Measurements from ENCODE around the gene RASSF4.
"Not testable (repeated sequence)": the region's sequence is repeated elsewhere in the genome, so short reads cannot be mapped to it uniquely, and the experiment has no call there.

Gene RASSF4

DNA sequence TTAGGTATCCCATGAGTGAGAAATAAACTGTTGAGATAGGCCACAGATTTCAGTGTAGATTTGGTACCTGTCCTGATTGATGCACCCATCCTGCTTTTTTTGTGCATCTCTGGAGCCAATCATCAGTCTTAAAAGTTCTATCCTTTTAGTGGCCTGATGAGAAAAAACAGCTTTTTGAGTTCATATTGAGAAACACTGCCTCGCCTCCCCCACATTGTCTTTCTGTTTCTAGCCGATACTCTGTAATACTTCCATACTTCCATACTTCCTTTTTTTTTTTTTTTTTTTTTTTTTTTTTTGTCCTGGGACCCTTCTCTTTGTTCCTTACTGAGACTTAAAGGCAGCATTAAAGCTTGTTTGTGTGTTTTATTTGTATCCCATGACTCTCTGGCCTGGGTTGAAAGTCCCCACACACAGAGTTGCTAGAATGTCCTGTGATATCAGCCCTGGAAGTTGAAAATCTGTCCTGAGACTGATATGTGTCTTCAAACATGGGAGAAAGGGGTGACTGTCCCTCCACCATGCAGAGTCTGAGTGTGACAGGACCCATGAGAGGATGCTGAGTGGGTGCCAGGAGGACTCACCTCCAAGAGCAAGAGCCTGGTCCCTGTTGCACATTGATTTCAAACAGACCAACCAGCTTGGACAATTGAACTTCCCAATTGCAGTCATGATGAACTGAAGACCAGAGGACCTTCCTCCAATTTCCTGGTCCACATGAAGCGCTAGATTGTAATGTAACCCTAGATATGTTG is 46.9 kb downstream of the RASSF4 start:
- no peak for DNase-seq (ENCODE audit: low read depth)

- DNase-seq (ENCODE audit: low read depth) = peak; percentile 66
Measured at GRCh38 chr10:45008524-45009161, 49.0 kb downstream of the RASSF4 start.

DNA sequence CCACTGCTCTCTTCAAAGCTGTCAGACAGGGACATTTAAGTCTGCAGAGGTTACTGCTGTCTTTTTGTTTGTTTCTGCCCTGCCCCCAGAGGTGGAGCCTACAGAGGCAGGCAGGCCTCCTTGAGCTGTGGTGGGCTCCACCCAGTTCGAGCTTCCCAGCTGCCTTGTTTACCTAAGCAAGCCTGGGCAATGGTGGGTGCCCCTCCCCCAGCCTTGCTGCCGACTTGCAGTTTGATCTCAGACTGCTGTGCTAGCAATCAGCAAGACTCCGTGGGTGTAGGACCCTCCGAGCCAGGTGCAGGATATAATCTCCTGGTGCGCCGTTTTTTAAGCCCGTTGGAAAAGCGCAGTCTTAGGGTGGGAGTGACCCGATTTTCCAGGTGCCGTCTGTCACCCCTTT is 55.0 kb downstream of the RASSF4 start:
- not testable (repeated sequence) for DNase-seq (ENCODE audit: low read depth)

- no peak for DNase-seq (ENCODE audit: low read depth)
Measured at GRCh38 chr10:45015590-45015989, 56.0 kb downstream of the RASSF4 start.

GRCh38 chr10:45023426-45023825 is 63.8 kb downstream of the RASSF4 start:
- DNase-seq (ENCODE audit: low read depth) = no peak

- no peak for DNase-seq (ENCODE audit: low read depth)
Measured at GRCh38 chr10:45034301-45034700, 74.7 kb downstream of the RASSF4 start.

GRCh38 chr10:45035673-45036072 is 76.1 kb downstream of the RASSF4 start:
- no peak for DNase-seq (ENCODE audit: low read depth)

DNA sequence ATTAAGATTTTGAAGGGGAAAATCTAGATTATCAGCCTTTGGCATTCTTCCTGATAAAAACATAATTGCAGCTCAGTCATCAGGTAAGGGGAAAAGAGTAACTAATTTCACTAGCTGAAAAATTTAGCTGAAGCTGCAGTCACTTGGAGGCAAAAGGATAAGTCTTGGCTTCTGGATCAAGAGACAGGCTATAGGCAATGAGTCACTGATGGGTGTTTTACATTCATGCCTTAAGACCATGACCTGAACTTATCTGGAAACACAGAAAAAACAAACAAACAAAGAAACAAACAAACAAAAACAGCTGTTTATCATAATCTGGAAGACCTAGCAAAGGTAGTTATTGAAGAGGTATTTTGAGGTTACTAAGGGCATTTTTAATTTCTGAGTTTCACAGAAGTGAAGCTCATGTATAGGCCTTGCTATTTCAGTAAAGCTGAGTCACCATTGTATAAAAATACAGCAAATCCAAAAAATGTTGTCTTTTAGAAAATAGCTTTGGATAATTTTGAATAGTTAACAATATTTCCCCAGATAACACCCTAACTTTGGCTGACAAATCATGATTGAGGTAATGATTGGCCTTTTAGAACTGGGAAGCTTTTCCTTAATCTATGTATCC is 81.4 kb downstream of the RASSF4 start:
- DNase-seq (ENCODE audit: low read depth) = no peak

GRCh38 chr10:45044290-45044689 is 84.7 kb downstream of the RASSF4 start:
- DNase-seq (ENCODE audit: low read depth) = no peak
